Left ventricle myocardium inferior (tissue), 1 donor: ENCODE data around the gene HPGDS. TPM values are rescaled to one million over a fixed set of nuclear protein-coding genes. Genes with fewer than 3 reads are reported as not detected.
"Not testable (repeated sequence)": the region's sequence is repeated elsewhere in the genome, so short reads cannot be mapped to it uniquely, and the experiment has no call there.

ENCODE experiments used
- DNase-seq: peaks from one replicate; pipeline ENCODE4 v3.0.0-alpha.2; 2020
- H3K27ac ChIP-seq: fragments of 200-600 bp; replicated peaks from 2 replicates; pipeline ENCODE4 v1.8.0; 2021
- H3K27me3 ChIP-seq: fragments of 200-600 bp; 2 replicates; pipeline ENCODE4 v1.8.0; 2021; ENCODE audit warnings: low read depth
- H3K36me3 ChIP-seq: fragments of 200-600 bp; 2 replicates; pipeline ENCODE4 v1.8.0; 2021
- H3K4me1 ChIP-seq: fragments of 200-600 bp; 2 replicates; pipeline ENCODE4 v1.8.0; 2021
- H3K4me3 ChIP-seq: fragments of 200-600 bp; 2 replicates; pipeline ENCODE4 v1.8.0; 2021; ENCODE audit warnings: mild to moderate bottlenecking, moderate library complexity
- H3K9me3 ChIP-seq: fragments of 200-600 bp; replicated peaks from 2 replicates; pipeline ENCODE4 v1.8.0; 2021
- CTCF ChIP-seq: fragments of 200-600 bp; IDR thresholded peaks from 2 replicates; pipeline ENCODE4 v1.8.0; 2021; ENCODE audit warnings: antibody characterized with exemption, mild to moderate bottlenecking, borderline replicate concordance
- intact Hi-C: fragments of 100-400 bp; cut with micrococcal nuclease; formaldehyde crosslinking; loops from one replicate; pipeline ENCODE4 v1.11.0; 2022
- total RNA-seq: library from RNA; stranded (reverse); fragmentation: NEBNext Ultra II Directional; extraction: Animal tissue kit (Norgen Biotek cat#: 25700); gene quantifications from one replicate; pipeline ENCODE4 v1.2.1, GENCODE V29; 2021
- donor health status: DM: no; HTN: yes; CAD: no; lungs with severe emphysema.

HPGDS gene
- total RNA-seq, 1 donor from 2014 or later: 2.3 TPM

- TF ChIP-seq CTCF: peak; percentile 65
- H3K4me1 ChIP-seq: peaks cover 8% of the 10 kb centered on the region
- H3K9me3 ChIP-seq: no peaks in the 10 kb centered on the region
- no peak overlapping the region for H3K4me3 ChIP-seq
- no peaks in the 10 kb centered on the region for H3K27me3 ChIP-seq
- no peak for DNase-seq
- H3K27ac ChIP-seq: no peak overlapping the region
- intact Hi-C loops: no loop called here
- H3K36me3 ChIP-seq: no peaks in the 10 kb centered on the region
These were observed 38.2 kb downstream of the HPGDS start for GRCh38 chr4:94304365-94304971.

GRCh38 chr4:94302191-94302590 is 40.4 kb downstream of the HPGDS start:
- TF ChIP-seq CTCF: no peak
- H3K27ac ChIP-seq: no peak overlapping the region
- H3K4me3 ChIP-seq: no peak overlapping the region
- DNase-seq: no peak
- intact Hi-C loops: no loop called here
- no peaks in the 10 kb centered on the region for H3K36me3 ChIP-seq
- peaks cover 8% of the 10 kb centered on the region for H3K4me1 ChIP-seq
- H3K9me3 ChIP-seq: no peaks in the 10 kb centered on the region
- H3K27me3 ChIP-seq: no peaks in the 10 kb centered on the region

- no peak for DNase-seq
- TF ChIP-seq CTCF: no peak
- no peaks in the 10 kb centered on the region for H3K36me3 ChIP-seq
- intact Hi-C loops: no loop called here
- H3K9me3 ChIP-seq: no peaks in the 10 kb centered on the region
- H3K27ac ChIP-seq: no peak overlapping the region
- no peak overlapping the region for H3K4me3 ChIP-seq
- H3K4me1 ChIP-seq: no peaks in the 10 kb centered on the region
- no peaks in the 10 kb centered on the region for H3K27me3 ChIP-seq
These were observed 43.8 kb downstream of the HPGDS start for GRCh38 chr4:94298725-94299252.

GRCh38 chr4:94295473-94295872 is 47.2 kb downstream of the HPGDS start:
- DNase-seq, H3K9me3 ChIP-seq, H3K27ac ChIP-seq, H3K4me1 ChIP-seq, H3K4me3 ChIP-seq, H3K27me3 ChIP-seq, intact Hi-C loops: not testable (repeated sequence)
- H3K36me3 ChIP-seq: peaks cover 23% of the 10 kb centered on the region

GRCh38 chr4:94293981-94294380 is 48.7 kb downstream of the HPGDS start:
- intact Hi-C loops, H3K4me3 ChIP-seq, H3K27me3 ChIP-seq, H3K9me3 ChIP-seq, H3K27ac ChIP-seq, DNase-seq, H3K4me1 ChIP-seq: not testable (repeated sequence)
- peaks cover 38% of the 10 kb centered on the region for H3K36me3 ChIP-seq

GRCh38 chr4:94290245-94290644 is 52.4 kb downstream of the HPGDS start:
- intact Hi-C loops: no loop called here
- TF ChIP-seq CTCF: no peak
- Histone ChIP-seq H3K4me1 (peaks cover 4% of the 10 kb centered on the region), H3K4me3 (no peak overlapping the region), H3K9me3 (no peaks in the 10 kb centered on the region), H3K27me3 (no peaks in the 10 kb centered on the region), H3K36me3 (peaks cover 64% of the 10 kb centered on the region), H3K27ac (no peak overlapping the region)
- DNase-seq: no peak
